HG02763 (cell line): ENCODE measurements around the gene PXN.

ENCODE experiments used
- ATAC-seq: cut with Tn5 transposase; IDR thresholded peaks from one replicate; pipeline ENCODE4 v1.9.1; 2021; ENCODE audit warnings: mild to moderate bottlenecking, moderate library complexity; ENCODE audit not compliant: unreplicated experiment

Gene PXN

GRCh38 chr12:120265473-120266179 lies at the start of gene PXN:
TSS of gene PXN (minus strand) at chr12:120265730. CDS start at chr12:120265629, 101 bp downstream.
- ATAC-seq: peak; percentile 63

- ATAC-seq: no peak
Observed at GRCh38 chr12:120314220-120314619, 48.7 kb upstream of the PXN start.

DNA sequence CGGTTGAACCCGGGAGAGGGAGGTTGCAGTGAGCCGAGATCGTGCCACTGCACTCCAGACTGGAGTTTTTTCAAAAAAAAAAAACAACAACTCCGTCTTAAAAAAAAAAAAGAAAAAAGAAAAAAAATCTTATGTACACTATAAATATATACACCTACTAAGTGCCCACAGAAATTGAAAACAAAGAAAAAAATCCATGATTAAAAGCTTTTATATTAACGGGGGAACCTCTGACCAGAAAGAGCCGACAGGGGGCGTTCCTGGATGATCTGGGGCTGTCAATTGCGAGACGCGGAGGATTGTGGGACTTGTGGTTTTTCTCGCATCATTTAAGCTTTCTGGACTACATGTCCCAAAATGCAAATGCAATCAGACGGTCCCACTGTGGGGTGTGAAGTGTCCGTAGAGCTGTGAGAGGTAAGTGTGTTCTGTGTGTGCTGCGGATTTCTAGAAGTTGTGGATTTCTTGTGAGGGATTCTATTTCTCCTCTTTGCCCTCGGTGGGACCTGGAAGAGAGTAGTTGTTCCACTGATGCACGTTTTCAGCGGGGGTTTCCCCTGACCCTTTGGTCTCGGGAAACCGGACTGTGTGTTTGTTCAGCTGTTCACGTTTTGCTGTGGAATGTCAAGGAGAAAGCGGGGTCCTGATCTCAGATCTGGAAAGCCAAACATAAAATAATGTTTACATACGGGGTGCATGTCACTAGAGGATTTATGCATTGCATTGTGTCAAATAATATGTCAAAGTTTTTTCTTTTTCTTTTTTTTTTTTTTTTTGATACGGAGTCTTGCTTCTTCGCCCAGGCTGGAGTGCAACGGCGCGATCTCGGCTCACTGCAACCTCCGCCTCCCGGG lies 36.7 kb upstream of the PXN start, which contains the start of gene SIRT4:
Gene SIRT4 (plus strand): TSS at position 360 of the 854 bp plus-strand sequence. CDS start 1,241 bp downstream, outside the sequence.
- peak; percentile 89 for ATAC-seq

DNA sequence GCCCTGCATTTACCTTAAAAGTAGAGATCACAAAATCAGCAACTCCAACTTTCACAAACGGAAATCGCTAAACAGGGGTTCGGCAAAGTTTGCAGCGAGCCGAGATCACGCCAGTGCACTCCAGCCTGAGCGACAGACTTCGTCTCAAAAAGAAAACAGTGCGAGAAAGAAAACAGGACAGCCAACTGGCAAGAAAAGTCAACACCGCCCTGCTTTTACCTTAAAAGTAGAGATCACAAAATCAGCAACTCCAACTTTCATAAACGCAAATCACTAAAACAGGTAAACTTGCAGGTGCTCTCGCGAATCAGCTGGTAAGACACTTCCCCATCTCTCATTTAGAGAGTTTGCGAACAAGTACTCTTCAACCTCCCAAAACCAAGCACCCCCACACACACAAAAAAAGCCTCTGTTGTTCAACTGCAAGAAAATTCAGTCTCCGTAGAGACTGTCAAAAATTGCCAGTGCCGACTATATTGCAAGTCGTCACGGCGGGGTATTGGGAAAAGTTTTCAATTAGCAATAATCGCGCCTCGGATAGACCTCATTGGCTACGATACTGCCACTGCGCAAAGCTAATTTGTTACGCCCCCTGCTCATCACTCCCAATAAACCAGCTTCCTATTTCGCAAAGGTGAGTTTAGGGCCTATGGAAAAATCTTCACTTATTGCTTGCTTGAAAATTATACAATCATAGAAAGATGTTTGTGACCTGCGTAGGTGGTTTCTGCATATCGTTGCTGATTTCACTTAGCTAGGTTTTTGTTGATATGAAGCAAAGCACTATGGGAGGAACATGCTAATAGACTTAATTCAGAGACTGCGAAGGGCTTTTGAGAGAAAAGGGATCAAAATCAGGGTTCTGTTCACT lies 27.4 kb upstream of the PXN start, which contains the start of gene RNU4-1:
Gene RNU4-1 (minus strand): TSS at position 577 of the 871 bp plus-strand sequence.
- ATAC-seq: peak; percentile 28

- ATAC-seq: peak; percentile 20
Observed at GRCh38 chr12:120292411-120292660, 26.8 kb upstream of the PXN start.

DNA sequence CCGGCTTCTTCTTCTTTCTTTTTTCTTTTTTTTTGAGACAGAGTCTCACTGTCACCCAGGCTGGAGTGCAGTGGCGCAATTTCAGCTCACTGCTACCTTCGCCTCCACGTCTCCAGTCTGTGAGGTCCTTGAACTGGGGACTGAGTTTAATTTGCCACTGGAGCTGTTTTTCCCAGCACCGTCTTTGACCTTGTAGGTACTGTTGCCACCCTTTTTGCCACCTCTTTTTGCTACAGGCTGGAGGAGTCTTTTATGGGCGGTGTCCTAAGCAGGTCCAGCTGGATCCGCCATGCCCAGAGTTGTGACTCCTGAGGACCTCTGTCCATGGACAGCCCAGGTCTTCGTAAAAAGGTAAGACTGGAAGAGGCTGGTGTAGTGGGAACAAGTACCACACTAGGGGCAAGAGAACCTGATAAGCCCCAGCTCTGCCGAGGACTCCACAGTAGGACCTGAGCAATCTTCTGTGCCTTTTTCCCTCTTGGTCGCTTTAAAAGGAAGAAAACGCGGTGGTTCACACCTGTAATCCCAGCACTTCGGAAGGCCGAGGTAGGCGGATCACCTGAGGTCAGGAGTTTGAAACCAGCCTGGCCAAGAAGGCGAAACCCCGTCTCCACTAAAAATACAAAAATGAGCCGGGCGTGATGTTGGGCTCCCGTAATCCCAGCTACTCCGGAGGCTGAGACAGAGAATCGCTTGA lies 25.2 kb upstream of the PXN start:
- no peak for ATAC-seq

- no peak for ATAC-seq
Observed at GRCh38 chr12:120287491-120287890, 22.0 kb upstream of the PXN start.

- no peak for ATAC-seq
Observed at GRCh38 chr12:120286768-120287490, 21.4 kb upstream of the PXN start.

- no peak for ATAC-seq
Observed at GRCh38 chr12:120284381-120284780, 18.9 kb upstream of the PXN start.

DNA sequence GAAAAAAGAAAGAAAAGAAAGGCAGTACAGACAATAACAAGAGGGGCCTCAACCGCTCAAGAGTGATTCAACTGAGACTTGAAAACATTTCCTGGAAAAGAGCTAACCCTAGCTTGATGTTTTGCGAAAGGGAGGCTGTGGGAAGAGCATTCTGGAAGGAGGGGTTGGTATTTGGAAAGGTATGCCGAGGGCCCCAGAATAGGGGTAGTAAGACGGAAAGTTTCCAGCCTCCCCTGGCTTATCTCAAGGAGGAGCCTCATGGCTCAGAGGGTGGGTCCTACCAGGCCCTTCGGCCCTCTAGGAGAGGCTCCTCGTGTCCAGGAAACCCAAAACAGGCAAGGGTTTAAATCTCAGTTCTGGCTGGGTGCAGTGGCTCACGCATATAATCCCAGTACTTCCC lies 17.8 kb upstream of the PXN start:
- ATAC-seq: no peak

GRCh38 chr12:120278137-120279069 lies 12.9 kb upstream of the PXN start:
- no peak for ATAC-seq

GRCh38 chr12:120276734-120277133 lies 11.2 kb upstream of the PXN start:
- no peak for ATAC-seq

- ATAC-seq: no peak
Observed at GRCh38 chr12:120267736-120268135, 2.2 kb upstream of the PXN start.

GRCh38 chr12:120266180-120266870 lies 795 bp upstream of the PXN start:
- no peak for ATAC-seq

GRCh38 chr12:120264904-120265472 lies 542 bp downstream of the PXN start:
- ATAC-seq: no peak

DNA sequence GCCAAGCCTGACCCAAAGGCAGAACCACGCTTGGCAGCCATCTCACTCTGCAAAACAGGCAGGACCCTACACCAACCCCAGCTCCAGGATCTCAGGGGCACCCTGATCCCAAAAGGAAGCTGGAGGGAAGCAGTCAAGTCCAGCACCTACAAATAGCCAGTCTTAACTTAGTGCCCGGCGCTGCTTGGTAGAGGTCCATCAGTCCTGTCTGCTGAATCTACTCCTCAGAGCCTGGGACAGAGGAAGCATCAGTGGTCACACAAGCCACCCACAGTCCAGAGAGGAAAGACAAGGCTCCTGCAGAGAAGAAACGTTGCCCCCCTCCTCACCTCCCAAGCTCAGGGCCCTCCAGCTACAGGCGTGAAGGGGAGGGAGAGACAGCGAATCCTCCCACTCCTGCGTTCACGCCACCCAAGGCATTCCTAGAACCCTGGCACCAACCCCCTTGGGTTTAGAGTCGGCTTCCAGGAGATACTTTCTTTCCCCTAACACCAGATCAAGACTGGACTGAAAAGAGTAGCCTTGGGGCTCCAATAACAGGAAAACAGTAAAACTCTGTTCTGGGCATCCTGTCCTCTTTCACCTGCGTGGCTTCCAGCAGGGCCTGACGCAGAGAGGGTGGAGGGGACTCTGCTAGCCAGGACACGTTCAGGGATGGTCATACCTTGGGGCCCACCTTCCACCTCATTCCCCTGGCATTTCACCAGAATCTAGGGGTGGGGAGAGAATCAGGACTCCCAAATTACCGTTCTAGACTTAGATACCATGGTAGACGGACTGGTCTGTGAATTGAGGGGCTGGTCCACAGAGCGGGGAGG lies 1.2 kb downstream of the PXN start:
- no peak for ATAC-seq

GRCh38 chr12:120263748-120264085 lies 1.8 kb downstream of the PXN start:
- no peak for ATAC-seq
